ENCODE results near the gene ONECUT1.

ONECUT1 gene

DNA sequence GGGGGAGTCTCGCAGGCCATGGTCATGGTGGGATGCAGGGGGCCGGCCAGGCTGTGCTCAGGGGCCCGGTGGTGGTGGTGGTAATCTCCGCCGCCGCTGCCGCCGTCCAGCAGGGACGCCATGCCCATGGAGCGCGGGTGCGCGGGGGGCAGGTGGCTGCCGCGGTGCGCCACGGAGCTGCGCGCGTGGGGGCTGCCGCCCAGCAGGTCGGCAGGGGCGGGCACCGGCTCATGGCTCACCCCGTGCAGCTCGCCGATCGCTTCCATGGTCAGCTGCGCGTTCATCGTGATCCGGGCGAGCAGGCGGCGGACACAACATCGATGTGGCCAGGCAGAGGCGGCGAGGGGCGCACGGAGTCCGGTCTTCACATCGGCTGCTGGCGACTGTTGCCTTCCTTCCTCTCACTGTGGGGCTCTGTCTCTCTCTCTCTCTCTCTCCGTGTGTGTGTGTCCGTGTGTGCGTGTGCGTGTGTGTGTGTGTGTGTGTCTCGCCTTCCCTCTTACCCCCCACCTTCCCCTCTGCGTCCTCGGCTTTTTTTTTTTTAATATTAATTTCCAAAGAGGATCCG, 451 bp downstream of the ONECUT1 start:
- Histone ChIP-seq H3K4me3 (ENCODE audit: insufficient read length, low read depth) (peak overlapping the region; percentile 61), H3K9ac (ENCODE audit: insufficient read length, low read depth) (peak overlapping the region; percentile 76), H3K36me3 (ENCODE audit: insufficient read depth, insufficient read length, low read length) (peaks cover 25% of the 10 kb centered on the region), H3K27me3 (ENCODE audit: insufficient read depth, insufficient read length) (no peaks in the 10 kb centered on the region), H3K9me3 (ENCODE audit: insufficient read depth, low read length) (peaks cover 9% of the 10 kb centered on the region; the same call in 1 of the 2 replicates), H3K4me1 (ENCODE audit: insufficient read depth, insufficient read length) (peaks cover 5% of the 10 kb centered on the region)
- DNase-seq (ENCODE audit: low read depth, low spot score) = no peak
- no peak for TF ChIP-seq SUZ12 (IDR thresholded peaks at IDR 0.05; ENCODE audit: extremely low read depth, insufficient read depth, insufficient read length)
- no peak for TF ChIP-seq ZNF274 (IDR thresholded peaks at IDR 0.05; ENCODE audit: low read depth, low read length)
- no peak for TF ChIP-seq YY1 (IDR thresholded peaks at IDR 0.05; ENCODE audit: insufficient read depth, insufficient read length)

DNA sequence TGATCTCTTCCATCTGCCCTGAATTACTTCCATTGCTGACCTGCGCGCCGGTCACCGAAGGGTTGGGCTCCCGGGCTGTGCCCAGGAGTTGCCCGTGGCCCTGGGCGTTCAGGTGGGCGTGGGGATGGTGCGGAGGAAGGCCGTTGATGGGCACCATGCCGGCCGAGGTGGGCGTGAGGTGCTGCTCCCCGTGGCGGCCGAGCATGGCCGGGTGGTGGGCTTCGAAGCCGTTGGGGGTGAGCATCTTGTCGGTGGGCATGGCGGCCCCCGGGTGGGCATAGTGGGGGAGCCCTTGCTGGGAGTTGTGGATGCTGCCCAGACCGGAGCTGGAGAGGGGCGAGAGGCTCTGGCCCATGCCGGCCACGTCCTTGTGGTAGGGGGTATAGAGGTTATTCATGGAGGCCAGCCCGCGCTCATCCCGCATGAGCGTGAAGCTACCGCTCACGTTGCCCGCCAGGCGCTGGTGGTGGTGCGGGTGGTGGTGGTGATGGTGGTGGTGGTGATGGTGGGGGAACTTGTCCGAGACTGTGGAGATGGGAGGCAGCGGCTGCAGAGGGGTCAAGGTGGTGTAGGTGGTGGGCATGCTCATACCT, 1.0 kb downstream of the ONECUT1 start:
- TF ChIP-seq YY1 (IDR thresholded peaks at IDR 0.05; ENCODE audit: insufficient read depth, insufficient read length) (no peak), ZNF274 (IDR thresholded peaks at IDR 0.05; ENCODE audit: low read depth, low read length) (no peak), SUZ12 (IDR thresholded peaks at IDR 0.05; ENCODE audit: extremely low read depth, insufficient read depth, insufficient read length) (no peak)
- Histone ChIP-seq H3K36me3 (ENCODE audit: insufficient read depth, insufficient read length, low read length) (peaks cover 21% of the 10 kb centered on the region), H3K9me3 (ENCODE audit: insufficient read depth, low read length) (peaks cover 9% of the 10 kb centered on the region; the same call in 1 of the 2 replicates), H3K27me3 (ENCODE audit: insufficient read depth, insufficient read length) (no peaks in the 10 kb centered on the region), H3K9ac (ENCODE audit: insufficient read length, low read depth) (peak overlapping the region; percentile 76), H3K4me1 (ENCODE audit: insufficient read depth, insufficient read length) (peaks cover 5% of the 10 kb centered on the region), H3K4me3 (ENCODE audit: insufficient read length, low read depth) (no peak overlapping the region)
- no peak for DNase-seq (ENCODE audit: low read depth, low spot score)

GRCh38 chr15:52788099-52788986, 1.8 kb downstream of the ONECUT1 start:
- peaks cover 21% of the 10 kb centered on the region for H3K36me3 ChIP-seq (ENCODE audit: insufficient read depth, insufficient read length, low read length)
- DNase-seq (ENCODE audit: low read depth, low spot score) = no peak
- peaks cover 9% of the 10 kb centered on the region; the same call in 1 of the 2 replicates for H3K9me3 ChIP-seq (ENCODE audit: insufficient read depth, low read length)
- H3K9ac ChIP-seq (ENCODE audit: insufficient read length, low read depth) = no peak overlapping the region
- H3K4me1 ChIP-seq (ENCODE audit: insufficient read depth, insufficient read length) = peaks cover 5% of the 10 kb centered on the region
- H3K4me3 ChIP-seq (ENCODE audit: insufficient read length, low read depth) = no peak overlapping the region
- no peaks in the 10 kb centered on the region for H3K27me3 ChIP-seq (ENCODE audit: insufficient read depth, insufficient read length)
- no peak for TF ChIP-seq YY1 (IDR thresholded peaks at IDR 0.05; ENCODE audit: insufficient read depth, insufficient read length)

- DNase-seq (ENCODE audit: low read depth, low spot score) = no peak
- H3K27me3 ChIP-seq (ENCODE audit: insufficient read depth, insufficient read length) = no peaks in the 10 kb centered on the region
- H3K36me3 ChIP-seq (ENCODE audit: insufficient read depth, insufficient read length, low read length) = peaks cover 21% of the 10 kb centered on the region
- no peak overlapping the region for H3K9ac ChIP-seq (ENCODE audit: insufficient read length, low read depth)
- H3K4me3 ChIP-seq (ENCODE audit: insufficient read length, low read depth) = no peak overlapping the region
- peaks cover 5% of the 10 kb centered on the region for H3K4me1 ChIP-seq (ENCODE audit: insufficient read depth, insufficient read length)
- peaks cover 9% of the 10 kb centered on the region; the same call in 1 of the 2 replicates for H3K9me3 ChIP-seq (ENCODE audit: insufficient read depth, low read length)
- TF ChIP-seq ZNF274 (IDR thresholded peaks at IDR 0.05; ENCODE audit: low read depth, low read length) (no peak), SUZ12 (IDR thresholded peaks at IDR 0.05; ENCODE audit: extremely low read depth, insufficient read depth, insufficient read length) (no peak), YY1 (IDR thresholded peaks at IDR 0.05; ENCODE audit: insufficient read depth, insufficient read length) (no peak)
These were observed 2.5 kb downstream of the ONECUT1 start for GRCh38 chr15:52787549-52788098.

DNA sequence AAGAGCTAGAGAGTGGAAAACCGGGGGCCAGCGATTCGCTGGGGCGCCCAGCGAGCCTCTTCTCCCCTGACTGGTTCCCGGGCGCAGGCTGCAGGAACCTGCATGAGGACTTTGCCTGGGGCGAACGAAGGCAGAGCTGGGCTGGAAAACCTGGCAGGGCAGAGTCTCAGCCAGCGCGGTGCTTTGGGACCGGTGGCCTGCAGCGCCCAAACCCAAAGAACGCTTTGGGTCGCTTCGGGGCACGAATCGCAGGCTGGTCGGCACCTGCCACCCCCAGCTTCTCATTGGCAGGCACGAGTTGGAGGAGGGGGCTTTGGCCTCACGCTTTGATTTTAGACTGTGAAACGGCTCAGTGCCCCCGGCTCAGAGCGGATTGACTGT, 3.0 kb downstream of the ONECUT1 start:
- H3K4me1 ChIP-seq (ENCODE audit: insufficient read depth, insufficient read length) = peaks cover 5% of the 10 kb centered on the region
- no peak overlapping the region for H3K4me3 ChIP-seq (ENCODE audit: insufficient read length, low read depth)
- TF ChIP-seq SUZ12 (IDR thresholded peaks at IDR 0.05; ENCODE audit: extremely low read depth, insufficient read depth, insufficient read length) = no peak
- TF ChIP-seq YY1 (IDR thresholded peaks at IDR 0.05; ENCODE audit: insufficient read depth, insufficient read length) = no peak
- no peak for TF ChIP-seq ZNF274 (IDR thresholded peaks at IDR 0.05; ENCODE audit: low read depth, low read length)
- no peak for DNase-seq (ENCODE audit: low read depth, low spot score)
- peaks cover 9% of the 10 kb centered on the region; the same call in 1 of the 2 replicates for H3K9me3 ChIP-seq (ENCODE audit: insufficient read depth, low read length)
- no peak overlapping the region for H3K9ac ChIP-seq (ENCODE audit: insufficient read length, low read depth)
- no peaks in the 10 kb centered on the region for H3K27me3 ChIP-seq (ENCODE audit: insufficient read depth, insufficient read length)
- H3K36me3 ChIP-seq (ENCODE audit: insufficient read depth, insufficient read length, low read length) = peaks cover 21% of the 10 kb centered on the region

DNA sequence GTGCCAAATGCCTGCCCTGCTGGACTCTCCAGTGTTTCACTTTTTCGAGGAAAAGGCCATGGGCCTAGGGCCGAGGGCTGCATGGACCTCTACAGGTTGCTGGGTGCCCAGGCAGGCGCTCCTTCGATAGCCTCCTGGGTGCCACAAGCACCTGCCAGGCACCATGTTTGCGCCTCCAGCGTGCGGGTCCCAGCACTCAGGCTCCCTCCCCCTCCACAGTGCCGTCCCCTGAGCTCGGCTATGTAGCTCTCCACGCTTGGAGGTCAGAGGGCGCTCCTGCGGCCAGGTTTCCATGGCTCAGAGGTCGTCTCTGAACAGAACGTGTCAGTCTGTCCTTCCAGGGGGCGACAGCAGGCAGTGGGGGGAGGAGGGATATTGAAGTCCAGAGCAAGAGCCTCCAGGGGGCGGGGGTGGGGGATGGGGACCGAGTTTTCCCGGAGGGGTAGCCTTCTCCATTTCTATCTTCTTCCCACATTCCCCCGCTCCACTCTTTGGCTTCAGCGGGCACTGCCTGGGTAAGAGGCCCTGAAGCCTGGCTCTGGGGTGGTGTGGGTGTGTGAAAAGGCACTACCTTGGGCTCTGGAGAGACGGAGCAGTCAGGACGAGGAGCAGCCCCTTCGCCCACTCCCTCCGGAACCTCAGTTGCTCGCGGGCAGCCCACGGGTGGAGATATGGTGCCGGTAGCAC, 3.6 kb downstream of the ONECUT1 start:
- H3K36me3 ChIP-seq (ENCODE audit: insufficient read depth, insufficient read length, low read length) = peaks cover 21% of the 10 kb centered on the region
- H3K4me1 ChIP-seq (ENCODE audit: insufficient read depth, insufficient read length) = peaks cover 5% of the 10 kb centered on the region
- no peaks in the 10 kb centered on the region for H3K27me3 ChIP-seq (ENCODE audit: insufficient read depth, insufficient read length)
- no peak overlapping the region for H3K4me3 ChIP-seq (ENCODE audit: insufficient read length, low read depth)
- TF ChIP-seq ZNF274 (IDR thresholded peaks at IDR 0.05; ENCODE audit: low read depth, low read length) (no peak), YY1 (IDR thresholded peaks at IDR 0.05; ENCODE audit: insufficient read depth, insufficient read length) (no peak), SUZ12 (IDR thresholded peaks at IDR 0.05; ENCODE audit: extremely low read depth, insufficient read depth, insufficient read length) (no peak)
- H3K9me3 ChIP-seq (ENCODE audit: insufficient read depth, low read length) = peaks cover 9% of the 10 kb centered on the region; the same call in 1 of the 2 replicates
- H3K9ac ChIP-seq (ENCODE audit: insufficient read length, low read depth) = no peak overlapping the region
- no peak for DNase-seq (ENCODE audit: low read depth, low spot score)
